A549 (cell line): ENCODE measurements around the gene CLMN. TPM values are rescaled to one million over a fixed set of nuclear protein-coding genes. Genes with fewer than 3 reads are reported as not detected.

ENCODE experiments used
- ATAC-seq, 2 experiments: fragments of 200-7000 bp in 1 of 2; fragments of >200 bp in 1 of 2; cut with Nextera tagmentation in 1 of 2; cut with Tn5 transposase in 1 of 2; 3 replicates each; pipeline versions ENCODE4 v1.8.0 to v1.9.1; 2018 to 2020; ENCODE audit warnings: mild to moderate bottlenecking in 1 of 2, moderate library complexity in 1 of 2
- CTCF ChIA-PET: fragments of 300-600 bp; sonication (Branson Sonifier 250); formaldehyde crosslinking; extraction: SDS; loops from one replicate; lab custom pipeline; 2021; ENCODE audit warnings: antibody characterized with exemption, inconsistent platforms; lab: Yijun Ruan, JAX
- POLR2A ChIA-PET: fragments of 350-600 bp; formaldehyde crosslinking; extraction: SDS; loops from one replicate; lab custom pipeline; 2021; ENCODE audit warnings: antibody characterized with exemption, inconsistent platforms; lab: Yijun Ruan, JAX
- DNase-seq, 2 experiments: peaks; one replicate each; pipeline versions ENCODE4 v3.0.0 to v3.0.0-alpha.2; 2011 to 2016; ENCODE audit warnings: low read depth in 1 of 2, low spot score in 1 of 2
- FAIRE-seq: peaks from 2 replicates; lab custom pipeline; 2011; peaks lifted over from hg19 to GRCh38; lab: Jason Lieb, UNC
- H3K27ac ChIP-seq, 2 experiments: fragments of >200 bp; sonication (Bioruptor Twin); formaldehyde crosslinking; 3 replicates each; pipeline ENCODE4 v1.5.1; 2016 to 2017
- H3K4me1 ChIP-seq: fragments of >200 bp; sonication (Bioruptor Twin); formaldehyde crosslinking; 3 replicates; pipeline ENCODE4 v1.6.1; 2016
- H3K4me2 ChIP-seq: fragments of >200 bp; sonication (Bioruptor Twin); formaldehyde crosslinking; 3 replicates; pipeline ENCODE4 v1.6.1; 2016
- H3K4me3 ChIP-seq: fragments of >200 bp; sonication (Bioruptor Twin); formaldehyde crosslinking; 3 replicates; pipeline ENCODE4 v1.5.1; 2016
- H3K9me3 ChIP-seq: fragments of >200 bp; sonication (Bioruptor Twin); formaldehyde crosslinking; 3 replicates; pipeline ENCODE4 v1.6.1; 2016
- ATOH8 ChIP-seq: fragments of 250-450 bp; sonication (Bioruptor Pico); IDR thresholded peaks from 2 replicates; pipeline ENCODE4 v1.5.0; 2020; ENCODE audit warnings: low read depth, mild to moderate bottlenecking, moderate library complexity
- BCL3 ChIP-seq: fragments of >200 bp; sonication (Bioruptor Twin); formaldehyde crosslinking; IDR thresholded peaks from 3 replicates; pipeline ENCODE4 v1.6.1; 2016
- E2F6 ChIP-seq: IDR thresholded peaks from 2 replicates; pipeline ENCODE4 v1.6.1; 2012; ENCODE audit warnings: low read depth, borderline replicate concordance
- FOSB ChIP-seq: fragments of 250-450 bp; sonication (Bioruptor Pico); IDR thresholded peaks from 2 replicates; pipeline ENCODE4 v1.5.0; 2020; ENCODE audit warnings: mild to moderate bottlenecking, moderate library complexity
- FOSL2 ChIP-seq, 2 experiments: fragments of 450-650 bp in 1 of 2; fragments of >200 bp in 1 of 2; sonication (Bioruptor Twin) in 1 of 2; formaldehyde crosslinking; IDR thresholded peaks; 2 replicates each; pipeline versions ENCODE4 v1.5.0 to v1.6.1; 2016 to 2020; ENCODE audit warnings: mild to moderate bottlenecking in 1 of 2, moderate library complexity in 1 of 2
- HES2 ChIP-seq: fragments of >200 bp; sonication (Bioruptor Twin); formaldehyde crosslinking; IDR thresholded peaks from 2 replicates; pipeline ENCODE4 v1.6.1; 2016
- HOXA7 ChIP-seq: fragments of 250-450 bp; sonication (Bioruptor Pico); IDR thresholded peaks from 2 replicates; pipeline ENCODE4 v1.5.0; 2020; ENCODE audit warnings: mild to moderate bottlenecking, moderate library complexity
- JUNB ChIP-seq: fragments of >200 bp; sonication (Bioruptor Twin); formaldehyde crosslinking; IDR thresholded peaks from 2 replicates; pipeline ENCODE4 v1.6.1; 2016
- MAFK ChIP-seq: fragments of 450-650 bp; IDR thresholded peaks from 2 replicates; pipeline ENCODE4 v1.6.1; 2014; ENCODE audit not compliant: partially characterized antibody
- MYC ChIP-seq: IDR thresholded peaks from 2 replicates; pipeline ENCODE4 v1.6.1; 2012; ENCODE audit warnings: mild to moderate bottlenecking, inconsistent platforms, low read length, improper control_type of control experiment, borderline replicate concordance
- PBX3 ChIP-seq: IDR thresholded peaks from 2 replicates; pipeline ENCODE4 v1.6.1; 2012
- POLR2A ChIP-seq: IDR thresholded peaks from 2 replicates; pipeline ENCODE4 v1.6.1; 2012; ENCODE audit warnings: mild to moderate bottlenecking, low read length
- POLR2AphosphoS2 ChIP-seq: conservative IDR thresholded peaks from 2 replicates; pipeline ENCODE4 v1.6.1; 2012; ENCODE audit warnings: low read length, improper control_type of control experiment, inconsistent platforms
- RARB ChIP-seq: fragments of 250-450 bp; sonication (Bioruptor Pico); IDR thresholded peaks from 2 replicates; pipeline ENCODE4 v1.8.0; 2021; ENCODE audit warnings: mild to moderate bottlenecking, moderate library complexity
- RFX5 ChIP-seq: fragments of 450-650 bp; IDR thresholded peaks from 2 replicates; pipeline ENCODE4 v1.7.1; 2014; ENCODE audit warnings: antibody characterized with exemption, mild to moderate bottlenecking, moderate library complexity
- ZC3H11A ChIP-seq: fragments of 450-650 bp; IDR thresholded peaks from 2 replicates; pipeline ENCODE4 v1.6.1; 2014; ENCODE audit warnings: antibody characterized with exemption, mild to moderate bottlenecking
- ZFP36 ChIP-seq: fragments of 450-650 bp; IDR thresholded peaks from 2 replicates; pipeline ENCODE4 v1.6.1; 2014; ENCODE audit warnings: borderline replicate concordance; ENCODE audit not compliant: partially characterized antibody
- WGBS: methylation state at CpG from one replicate; pipeline ENCODE4 v1.1.6; 2017; ENCODE audit errors: missing lambda C conversion rate; 5-methylcytosine and 5-hydroxymethylcytosine counted together
- polyA plus RNA-seq, 4 experiments: library from polyadenylated mRNA; depleted of rRNA in 3 of 4; stranded (reverse); fragments of >200 nt; fragmentation: RNase III in 1 of 4; extraction: RNeasy Plus Mini Kit Qiagen cat#74134 plus additional on column Dnase treatment in 1 of 4; gene quantifications; 2 replicates in 3 of 4; 3 replicates in 1 of 4; pipeline ENCODE4 v1.2.3, GENCODE V29; 2011 to 2017

CLMN gene
- polyA plus RNA-seq, 2 of the 4 experiments (the other 2 are of a cell fraction): 2.9 to 10.6 TPM

GRCh38 chr14:95290871-95291431 is 28.8 kb downstream of the CLMN start:
- ATAC-seq: no peak
- no peak for DNase-seq
- POLR2A ChIA-PET: no interaction called here

GRCh38 chr14:95290021-95290420 is 29.7 kb downstream of the CLMN start:
- POLR2A ChIA-PET: no interaction called here
- 85% methylated on average over 5 of the region's 5 CpGs for WGBS

More at GRCh38 chr14:95290871-95291431, 28.8 kb downstream of the CLMN start:
- CTCF ChIA-PET: interaction anchor here (1.1 kb wide), 1 partner anchor 17 kb away, joined by 4 read pairs; no protein-coding TSS in a partner anchor
- Histone ChIP-seq H3K4me1 (peaks cover 25% of the 10 kb centered on the region), H3K27ac (no peak overlapping the region; a peak in 1 of 6 replicates), H3K9me3 (no peaks in the 10 kb centered on the region), H3K4me3 (no peak overlapping the region), H3K4me2 (no peak overlapping the region; the same call in 2 of the 3 replicates)
- no peak for FAIRE-seq
- TF ChIP-seq RFX5 (peak; percentile 51; the same call in 1 of the 2 replicates), FOSL2 (IDR thresholded peaks at IDR 0.05) (no peak), FOSL2 (CRISPR knock-in tag; IDR thresholded peaks at IDR 0.05) (no peak)
- 91% methylated on average over 17 of the region's 17 CpGs for WGBS

GRCh38 chr14:95289323-95290010 is 30.2 kb downstream of the CLMN start:
- Histone ChIP-seq H3K4me2 (no peak overlapping the region), H3K27ac (no peak overlapping the region), H3K4me1 (peaks cover 16% of the 10 kb centered on the region), H3K9me3 (no peaks in the 10 kb centered on the region), H3K4me3 (no peak overlapping the region)
- ATAC-seq: no peak
- DNase-seq: no peak
- CTCF ChIA-PET: no interaction called here
- WGBS: 84% methylated on average over 6 of the region's 6 CpGs
- TF ChIP-seq POLR2AphosphoS2 (no peak), POLR2A (no peak), RARB (CRISPR knock-in tag) (no peak), ZC3H11A (peak; percentile 74)
- TF ChIP-seq, all 56 proteins: peak for 1
- FAIRE-seq: no peak
- POLR2A ChIA-PET: no interaction called here

More at GRCh38 chr14:95290021-95290420, 29.7 kb downstream of the CLMN start:
- ATAC-seq (no peak), DNase-seq (no peak), FAIRE-seq (no peak)
- H3K4me3 ChIP-seq: no peak overlapping the region
- H3K9me3 ChIP-seq: no peaks in the 10 kb centered on the region
- CTCF ChIA-PET: no interaction called here
- H3K27ac ChIP-seq: no peak overlapping the region
- H3K4me1 ChIP-seq: peaks cover 20% of the 10 kb centered on the region
- no peak for TF ChIP-seq E2F6
- TF ChIP-seq ATOH8 (CRISPR knock-in tag): no peak
- no peak for TF ChIP-seq PBX3
- TF ChIP-seq FOSB (CRISPR knock-in tag): no peak
- TF ChIP-seq MAFK: no peak
- TF ChIP-seq HOXA7: no peak
- TF ChIP-seq HES2: no peak
- no peak for TF ChIP-seq JUNB
- no peak for TF ChIP-seq MYC
- no peak for TF ChIP-seq BCL3
- no peak for TF ChIP-seq ZFP36
- H3K4me2 ChIP-seq: no peak overlapping the region
